HFF-Myc (cell line): Measurements from ENCODE around the gene C1QTNF2.

Experiments used
- DNase-seq: peaks from one replicate; pipeline ENCODE4 v3.0.0-alpha.2; 2011; ENCODE audit warnings: low read depth; ENCODE audit errors: extremely low read depth
- H3K4me3 ChIP-seq: replicated peaks from 2 replicates; pipeline ENCODE4 v1.5.1; 2011; ENCODE audit warnings: low read depth, mild to moderate bottlenecking, control low read depth, low read length
- TF ChIP-seq, protein P1 (sequence below): IDR thresholded peaks from 2 replicates; pipeline ENCODE4 v1.5.1; 2012; ENCODE audit warnings: mild to moderate bottlenecking, low read depth, low read length, control low read depth; ENCODE audit errors: missing control alignments

C1QTNF2 gene

GRCh38 chr5:160363211-160363610 is 7.2 kb downstream of the C1QTNF2 start:
- no peak overlapping the region for H3K4me3 ChIP-seq
- TF ChIP-seq, protein P1, sequence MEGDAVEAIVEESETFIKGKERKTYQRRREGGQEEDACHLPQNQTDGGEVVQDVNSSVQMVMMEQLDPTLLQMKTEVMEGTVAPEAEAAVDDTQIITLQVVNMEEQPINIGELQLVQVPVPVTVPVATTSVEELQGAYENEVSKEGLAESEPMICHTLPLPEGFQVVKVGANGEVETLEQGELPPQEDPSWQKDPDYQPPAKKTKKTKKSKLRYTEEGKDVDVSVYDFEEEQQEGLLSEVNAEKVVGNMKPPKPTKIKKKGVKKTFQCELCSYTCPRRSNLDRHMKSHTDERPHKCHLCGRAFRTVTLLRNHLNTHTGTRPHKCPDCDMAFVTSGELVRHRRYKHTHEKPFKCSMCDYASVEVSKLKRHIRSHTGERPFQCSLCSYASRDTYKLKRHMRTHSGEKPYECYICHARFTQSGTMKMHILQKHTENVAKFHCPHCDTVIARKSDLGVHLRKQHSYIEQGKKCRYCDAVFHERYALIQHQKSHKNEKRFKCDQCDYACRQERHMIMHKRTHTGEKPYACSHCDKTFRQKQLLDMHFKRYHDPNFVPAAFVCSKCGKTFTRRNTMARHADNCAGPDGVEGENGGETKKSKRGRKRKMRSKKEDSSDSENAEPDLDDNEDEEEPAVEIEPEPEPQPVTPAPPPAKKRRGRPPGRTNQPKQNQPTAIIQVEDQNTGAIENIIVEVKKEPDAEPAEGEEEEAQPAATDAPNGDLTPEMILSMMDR, result no peak

DNA sequence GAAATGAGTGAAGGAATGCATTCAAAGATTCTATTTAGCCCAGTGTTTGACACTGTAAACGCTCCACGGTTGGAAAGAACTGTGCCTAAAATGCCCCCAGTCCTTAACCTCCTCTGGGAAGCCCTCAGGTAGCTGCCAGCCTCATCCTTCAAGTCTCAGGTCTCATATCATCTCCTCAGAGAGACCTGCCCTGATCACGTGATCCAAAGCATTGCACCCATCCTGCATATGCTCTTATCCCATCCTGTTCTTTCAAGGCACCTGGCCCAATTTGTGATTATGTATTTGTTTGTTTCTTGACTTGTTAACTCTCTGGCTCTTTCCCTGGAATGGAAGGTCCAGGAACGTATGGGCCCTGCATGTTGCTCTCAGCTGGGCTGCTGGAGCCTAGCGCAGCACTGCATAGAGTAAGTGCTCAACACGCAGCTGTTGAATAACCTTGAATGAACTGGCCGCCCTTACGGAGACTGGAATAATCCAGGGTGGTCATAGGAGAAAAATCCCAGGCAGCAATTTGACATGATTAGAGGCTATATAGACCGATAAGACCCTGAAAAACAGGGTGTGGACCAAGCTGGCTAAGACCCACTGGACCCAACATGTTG is 8.7 kb downstream of the C1QTNF2 start:
- DNase-seq, result no peak
- no peak overlapping the region for H3K4me3 ChIP-seq
- TF ChIP-seq, protein P1, result no peak

More at GRCh38 chr5:160363211-160363610, 7.2 kb downstream of the C1QTNF2 start:
- no peak for DNase-seq

DNA sequence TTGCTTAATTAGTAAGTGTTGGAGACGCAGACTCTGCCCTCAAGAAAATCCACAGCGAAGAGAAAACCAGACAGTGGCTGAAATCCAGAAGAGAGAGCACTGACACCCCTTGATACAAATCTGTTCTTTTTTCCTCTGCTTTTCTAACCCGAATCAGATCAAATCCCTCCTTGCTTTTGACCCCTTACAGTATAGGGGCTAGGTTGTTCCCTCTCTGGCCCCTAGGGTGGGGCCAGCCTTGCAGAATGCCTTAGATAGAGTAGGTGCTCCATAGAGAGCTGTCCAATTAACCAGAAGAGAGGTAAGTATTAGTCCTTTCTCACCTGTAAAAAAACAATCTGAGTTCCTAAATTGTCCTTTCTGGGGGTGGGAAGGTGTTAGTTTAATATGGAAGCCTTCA is 10.1 kb downstream of the C1QTNF2 start:
- H3K4me3 ChIP-seq, result no peak overlapping the region
- DNase-seq, result no peak
- TF ChIP-seq, protein P1, result no peak

DNA sequence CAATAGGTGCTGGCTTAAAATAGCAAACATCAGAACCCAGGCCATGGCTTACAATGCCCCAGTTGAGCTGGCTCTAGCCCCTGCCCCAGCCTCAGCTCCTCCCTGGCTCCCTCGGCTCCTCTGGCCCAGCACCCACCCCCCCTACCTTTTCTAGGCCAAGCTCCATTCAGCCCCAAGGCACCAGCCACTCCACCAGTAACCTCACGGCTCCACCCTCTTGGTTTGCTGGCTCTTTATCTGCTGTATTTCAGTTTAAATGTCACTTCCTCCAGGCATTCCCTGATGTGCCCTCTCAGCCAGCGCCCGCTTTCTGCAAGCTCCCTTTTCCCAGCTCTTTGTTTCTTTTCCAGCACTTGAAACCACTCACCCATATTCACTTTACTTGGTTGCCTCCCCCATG is 10.6 kb downstream of the C1QTNF2 start:
- TF ChIP-seq, protein P1, result no peak
- no peak for DNase-seq
- H3K4me3 ChIP-seq, result no peak overlapping the region

DNA sequence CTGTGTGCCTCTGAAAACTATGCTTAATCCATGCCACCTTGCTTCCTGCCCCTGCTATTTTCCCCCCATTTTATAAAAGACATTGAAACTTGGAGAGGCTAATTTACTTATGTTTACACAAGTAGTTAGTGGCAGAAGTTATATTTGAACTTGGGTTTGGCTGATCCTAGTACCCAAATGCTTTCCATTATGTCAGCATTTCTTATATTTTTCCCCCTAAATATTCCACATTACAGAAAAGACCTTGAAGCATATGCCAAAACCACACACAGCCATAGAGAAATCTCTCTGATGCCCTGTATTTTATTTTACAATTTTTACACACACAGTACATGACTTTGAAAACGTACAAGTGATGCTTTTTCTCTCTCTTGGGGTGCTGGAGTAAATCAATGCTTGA is 11.2 kb downstream of the C1QTNF2 start:
- no peak for DNase-seq
- H3K4me3 ChIP-seq, result no peak overlapping the region
- TF ChIP-seq, protein P1, result no peak

GRCh38 chr5:160357861-160358411 is 12.5 kb downstream of the C1QTNF2 start:
- no peak for DNase-seq
- H3K4me3 ChIP-seq, result no peak overlapping the region
- TF ChIP-seq, protein P1, result no peak

DNA sequence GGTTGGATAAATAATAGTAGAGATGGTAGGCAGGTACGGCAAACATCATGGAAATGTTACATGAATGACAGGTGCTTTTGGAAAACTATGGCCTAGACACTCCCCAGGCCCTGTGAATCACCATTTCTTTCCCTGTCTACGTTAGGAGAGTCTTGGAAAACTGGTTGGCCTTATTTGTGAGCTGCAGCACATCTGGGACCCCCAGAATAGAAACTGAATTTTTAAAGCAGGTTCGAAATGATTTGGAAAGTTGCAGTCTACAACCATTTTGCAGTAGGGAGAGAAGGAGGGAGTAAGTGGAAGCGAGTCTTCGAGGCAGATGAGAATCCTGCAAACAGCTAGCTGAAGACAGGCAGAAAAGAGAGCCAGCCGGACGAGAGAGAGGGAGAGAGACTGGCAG is 13.0 kb downstream of the C1QTNF2 start:
- no peak overlapping the region for H3K4me3 ChIP-seq
- TF ChIP-seq, protein P1, result no peak
- no peak for DNase-seq
